GM23338 (cell line): ENCODE measurements around the gene ACOT11. TPM values are rescaled to one million over a fixed set of nuclear protein-coding genes. Genes with fewer than 3 reads are reported as not detected.

Source experiments
- ATAC-seq: fragments of 200-7000 bp; cut with Tn5 transposase; 3 replicates; pipeline ENCODE4 v1.9.1; 2020
- DNase-seq: peaks from one replicate; pipeline ENCODE4 v3.0.0-alpha.2; 2015; ENCODE audit warnings: low spot score
- H2AFZ ChIP-seq: fragments of 200-600 bp; sonication (generic); 2 replicates; pipeline ENCODE4 v1.8.0; 2016; ENCODE audit warnings: antibody characterized with exemption, mild to moderate bottlenecking, moderate library complexity
- H3F3A ChIP-seq: fragments of 200-600 bp; sonication (generic); replicated peaks from 2 replicates; pipeline ENCODE4 v1.8.0; 2017; ENCODE audit warnings: antibody characterized with exemption, mixed run types, low read depth
- H3K27ac ChIP-seq: fragments of 200-600 bp; sonication (generic); 2 replicates; pipeline ENCODE4 v1.6.1; 2016; ENCODE audit warnings: low read depth
- H3K27me3 ChIP-seq: fragments of 200-600 bp; sonication (generic); 2 replicates; pipeline ENCODE4 v1.8.0; 2016; ENCODE audit warnings: mild to moderate bottlenecking, mixed run types, moderate library complexity; ENCODE audit not compliant: insufficient read depth
- H3K36me3 ChIP-seq: fragments of 200-600 bp; sonication (generic); 2 replicates; pipeline ENCODE4 v1.8.0; 2016; ENCODE audit warnings: mild to moderate bottlenecking; ENCODE audit not compliant: insufficient read depth
- H3K4me1 ChIP-seq: fragments of 200-600 bp; sonication (generic); 2 replicates; pipeline ENCODE4 v1.8.0; 2016; ENCODE audit warnings: mild to moderate bottlenecking, moderate library complexity; ENCODE audit not compliant: insufficient read depth
- H3K4me2 ChIP-seq: fragments of 200-600 bp; sonication (generic); 2 replicates; pipeline ENCODE4 v1.7.1; 2017; ENCODE audit warnings: mixed run types
- H3K4me3 ChIP-seq: fragments of 200-600 bp; sonication (generic); 2 replicates; pipeline ENCODE4 v1.6.1; 2016; ENCODE audit warnings: mixed run types
- H3K79me2 ChIP-seq: fragments of 200-600 bp; sonication (generic); replicated peaks from 2 replicates; pipeline ENCODE4 v1.8.0; 2017; ENCODE audit warnings: mild to moderate bottlenecking; ENCODE audit not compliant: insufficient read depth
- H3K9me2 ChIP-seq: fragments of 200-600 bp; sonication (generic); 2 replicates; pipeline ENCODE4 v1.8.0; 2017; ENCODE audit not compliant: insufficient read depth
- H4K20me1 ChIP-seq: fragments of 200-600 bp; sonication (generic); replicated peaks from 2 replicates; pipeline ENCODE4 v1.8.0; 2017; ENCODE audit warnings: mild to moderate bottlenecking; ENCODE audit not compliant: insufficient read depth
- H3K27ac Mint-ChIP-seq: 2 replicates; pipeline ENCODE4 v1.8.0; 2020; ENCODE audit warnings: inconsistent platforms, mild to moderate bottlenecking, moderate library complexity, mixed read lengths
- H3K27me3 Mint-ChIP-seq: 3 replicates; pipeline ENCODE4 v1.8.0; 2022; ENCODE audit warnings: low read depth, mild to moderate bottlenecking, moderate library complexity, mixed read lengths, inconsistent platforms; ENCODE audit not compliant: insufficient read depth, poor library complexity
- H3K36me3 Mint-ChIP-seq: 3 replicates; pipeline ENCODE4 v1.8.0; 2021; ENCODE audit warnings: low read depth, mild to moderate bottlenecking, inconsistent platforms, moderate library complexity, mixed read lengths
- H3K4me1 Mint-ChIP-seq: 3 replicates; pipeline ENCODE4 v1.8.0; 2020; ENCODE audit warnings: mild to moderate bottlenecking, inconsistent platforms, mixed read lengths
- H3K4me3 Mint-ChIP-seq: 3 replicates; pipeline ENCODE4 v1.8.0; 2021; ENCODE audit warnings: moderate library complexity, mild to moderate bottlenecking, inconsistent platforms, mixed read lengths
- H3K9me3 Mint-ChIP-seq: 3 replicates; pipeline ENCODE4 v1.8.0; 2020; ENCODE audit warnings: moderate library complexity, mild to moderate bottlenecking, inconsistent platforms, mixed read lengths
- CREB1 ChIP-seq: fragments of 250-450 bp; sonication (Bioruptor Pico); IDR thresholded peaks from 2 replicates; pipeline ENCODE4 v1.5.0; 2020; ENCODE audit warnings: low read depth, mild to moderate bottlenecking, moderate library complexity
- CTCF ChIP-seq, 2 experiments: fragments of 200-600 bp in 1 of 2; sonication (generic) in 1 of 2; conservative IDR thresholded peaks; 2 replicates each; pipeline versions ENCODE4 v1.5.1 to v1.6.1; 2016 to 2017; ENCODE audit warnings: antibody characterized with exemption in 2 of 2, low read depth in 2 of 2, mild to moderate bottlenecking in 2 of 2, moderate library complexity in 1 of 2
- ETS1 ChIP-seq: IDR thresholded peaks from 2 replicates; pipeline ENCODE4 v1.6.1; 2016; ENCODE audit warnings: antibody characterized with exemption
- EZH2 ChIP-seq: fragments of 200-600 bp; sonication (generic); IDR thresholded peaks from one replicate; pipeline ENCODE4 v1.8.0; 2017; ENCODE audit warnings: antibody characterized with exemption, mild to moderate bottlenecking, low read depth; ENCODE audit not compliant: unreplicated experiment
- POLR2AphosphoS5 ChIP-seq: IDR thresholded peaks from 2 replicates; pipeline ENCODE4 v1.6.1; 2016; ENCODE audit warnings: antibody characterized with exemption, low read depth
- REST ChIP-seq: IDR thresholded peaks from one replicate; pipeline ENCODE4 v1.6.1; 2018; ENCODE audit warnings: antibody characterized with exemption; ENCODE audit not compliant: unreplicated experiment
- ZNF114 ChIP-seq: fragments of 250-450 bp; sonication (Bioruptor Pico); IDR thresholded peaks from 2 replicates; pipeline ENCODE4 v1.5.0; 2020; ENCODE audit warnings: mild to moderate bottlenecking, moderate library complexity
- ZNF331 ChIP-seq: fragments of 250-450 bp; sonication (Bioruptor Pico); IDR thresholded peaks from 2 replicates; pipeline ENCODE4 v1.5.0; 2020; ENCODE audit warnings: low read depth, mild to moderate bottlenecking, moderate library complexity
- ZNF462 ChIP-seq: fragments of 250-450 bp; sonication (Bioruptor Pico); IDR thresholded peaks from 2 replicates; pipeline ENCODE4 v1.5.0; 2020; ENCODE audit warnings: mild to moderate bottlenecking, moderate library complexity
- polyA plus RNA-seq: library from polyadenylated mRNA; unstranded; fragments of >200 nt; fragmentation: Nextera tagmentation; extraction: Ambion mirVana; gene quantifications from 2 replicates; pipeline ENCODE4 v1.2.1, GENCODE V29; 2016
- total RNA-seq: library from RNA; depleted of rRNA; stranded (reverse); fragments of >200 nt; shearing (Covaris generic); gene quantifications from 2 replicates; pipeline ENCODE4 v1.2.3, GENCODE V29; 2014

Gene ACOT11
- total and polyA plus RNA-seq, 2 experiments from 2014 or later: 1.6 to 2.7 TPM

GRCh38 chr1:54649921-54650320 lies 101.9 kb downstream of the ACOT11 start:
- H3K27ac Mint-ChIP-seq: no peak overlapping the region

More at GRCh38 chr1:54649921-54650320, 101.9 kb downstream of the ACOT11 start:
- H3K36me3 ChIP-seq: no peaks in the 10 kb centered on the region
- Mint-ChIP-seq H3K36me3 (no peaks in the 10 kb centered on the region), H3K4me3 (no peak overlapping the region), H3K27me3 (peaks cover 10% of the 10 kb centered on the region), H3K4me1 (peaks cover 4% of the 10 kb centered on the region; the same call in 1 of the 3 replicates), H3K9me3 (peaks cover 3% of the 10 kb centered on the region; the same call in 1 of the 3 replicates)
- no peak overlapping the region for H3K4me3 ChIP-seq
- H3K27ac ChIP-seq: no peak overlapping the region
- no peaks in the 10 kb centered on the region for H3K4me1 ChIP-seq
- DNase-seq: no peak
- no peaks in the 10 kb centered on the region for H3F3A ChIP-seq
- TF ChIP-seq ZNF114 (CRISPR knock-in tag) (no peak), EZH2 (no peak), ZNF331 (CRISPR knock-in tag) (no peak), POLR2AphosphoS5 (no peak), ZNF462 (CRISPR knock-in tag) (no peak), CTCF (conservative IDR thresholded peaks at IDR 0.05; ENCODE audit: low read depth in 2 of 2) (no peak), REST (no peak), ETS1 (no peak), CREB1 (no peak)
- H3K9me2 ChIP-seq: no peaks in the 10 kb centered on the region
- no peaks in the 10 kb centered on the region for H3K79me2 ChIP-seq
- no peak overlapping the region for H2AFZ ChIP-seq
- no peaks in the 10 kb centered on the region for H3K27me3 ChIP-seq
- H4K20me1 ChIP-seq: no peaks in the 10 kb centered on the region
- H3K4me2 ChIP-seq: no peak overlapping the region
- ATAC-seq: no peak
